HCT116 (cell line): ENCODE measurements around the gene FMN1. TPM values are rescaled to one million over a fixed set of nuclear protein-coding genes. Genes with fewer than 3 reads are reported as not detected.

Source experiments
- ATAC-seq: fragments of 200-7000 bp; cut with Tn5 transposase; 2 replicates; pipeline ENCODE4 v1.9.1; 2020; ENCODE audit warnings: mild to moderate bottlenecking, moderate library complexity
- BruUV-seq: library from RNA; stranded (reverse); fragments of 400-500 nt; replicated peaks from 2 replicates; lab custom pipeline; 2021; lab: Mats Ljungman, UMichigan
- CTCF ChIA-PET: fragments of 300-600 bp; sonication (Branson Sonifier 250); formaldehyde crosslinking; loops from one replicate; lab custom pipeline; 2021; ENCODE audit warnings: antibody characterized with exemption; lab: Charles Lee
- POLR2A ChIA-PET: fragments of 300-600, 350-600 bp; sonication (Branson Sonifier 250); formaldehyde crosslinking; loops from one replicate; lab custom pipeline; 2021; ENCODE audit warnings: antibody characterized with exemption; lab: Charles Lee
- RAD21 ChIA-PET, 2 experiments: fragments of 300-600 bp; sonication (Branson Sonifier 250); formaldehyde crosslinking; loops; one replicate each; lab custom pipeline; 2023; ENCODE audit warnings: low total read pairs in 2 of 2; ENCODE audit not compliant: uncharacterized antibody in 2 of 2, unreplicated experiment in 2 of 2, low non-redundant PET in 1 of 2; lab: Charles Lee
- DNase-seq: peaks from one replicate; pipeline ENCODE4 v3.0.0-alpha.2; 2010; ENCODE audit warnings: low read depth, low spot score
- H2AFZ ChIP-seq: fragments of 200-600 bp; shearing (Covaris generic), sonication (generic); 2 replicates; pipeline ENCODE4 v1.6.1; 2017; ENCODE audit warnings: low read depth, mixed run types, mixed read lengths, antibody characterized with exemption, low read length; ENCODE audit not compliant: poor library complexity, severe bottlenecking
- H3K27ac ChIP-seq: 2 replicates; pipeline ENCODE4 v1.5.1; 2012; ENCODE audit warnings: low read depth, low read length
- H3K27me3 ChIP-seq: fragments of 200-600 bp; sonication (generic); 2 replicates; pipeline ENCODE4 v1.6.1; 2016; ENCODE audit warnings: mixed run types, low read length, mixed read lengths; ENCODE audit not compliant: insufficient read depth
- H3K36me3 ChIP-seq, 2 experiments: fragments of 200-500 bp in 1 of 2; fragments of 200-600 bp in 1 of 2; sonication (Bioruptor generic) in 1 of 2; sonication (generic) in 1 of 2; 2 replicates each; pipeline versions ENCODE4 v1.5.1 to v1.6.1; 2014 to 2016; ENCODE audit warnings: low read length in 2 of 2, inconsistent platforms in 1 of 2, mixed read lengths in 1 of 2, mixed run types in 1 of 2; ENCODE audit not compliant: insufficient read depth in 2 of 2, control insufficient read depth in 1 of 2
- H3K4me1 ChIP-seq, 2 experiments: fragments of 200-600 bp in 1 of 2; sonication (generic) in 1 of 2; 2 replicates each; pipeline versions ENCODE4 v1.5.1 to v1.6.1; 2012 to 2017; ENCODE audit warnings: low read length in 2 of 2, inconsistent platforms in 1 of 2, mild to moderate bottlenecking in 1 of 2, mixed read lengths in 1 of 2, mixed run types in 1 of 2, moderate library complexity in 1 of 2; ENCODE audit not compliant: insufficient read depth in 2 of 2, control insufficient read depth in 1 of 2
- H3K4me2 ChIP-seq: fragments of 200-600 bp; sonication (generic); 2 replicates; pipeline ENCODE4 v1.6.1; 2017; ENCODE audit warnings: mixed run types, low read length, mixed read lengths
- H3K4me3 ChIP-seq, 2 experiments: fragments of 200-600 bp in 1 of 2; sonication (generic) in 1 of 2; replicated peaks in 1 of 2; 2 replicates each; pipeline ENCODE4 v1.5.1; 2011 to 2016; ENCODE audit warnings: low read length in 2 of 2, control low read depth in 1 of 2, low read depth in 1 of 2, mild to moderate bottlenecking in 1 of 2, mixed read lengths in 1 of 2, mixed run types in 1 of 2
- H3K79me2 ChIP-seq: fragments of 200-600 bp; sonication (generic); 2 replicates; pipeline ENCODE4 v1.6.1; 2017; ENCODE audit warnings: mild to moderate bottlenecking, mixed run types, low read length, moderate library complexity, mixed read lengths; ENCODE audit not compliant: insufficient read depth
- H3K9ac ChIP-seq: fragments of 200-600 bp; sonication (generic); 2 replicates; pipeline ENCODE4 v1.6.1; 2016; ENCODE audit warnings: low read length, mixed read lengths
- H3K9me2 ChIP-seq: fragments of 200-600 bp; sonication (generic), shearing (Covaris generic); 2 replicates; pipeline ENCODE4 v1.6.1; 2017; ENCODE audit warnings: mixed run types, mild to moderate bottlenecking, moderate library complexity; ENCODE audit not compliant: insufficient read depth
- H3K9me3 ChIP-seq, 2 experiments: fragments of 200-500 bp in 1 of 2; fragments of 200-600 bp in 1 of 2; sonication (Bioruptor generic) in 1 of 2; sonication (generic) in 1 of 2; 2 replicates each; pipeline ENCODE4 v1.6.1; 2014 to 2017; ENCODE audit warnings: low read length in 2 of 2, mixed read lengths in 2 of 2, inconsistent platforms in 1 of 2, low read depth in 1 of 2, mild to moderate bottlenecking in 1 of 2, mixed run types in 1 of 2, moderate library complexity in 1 of 2; ENCODE audit not compliant: control insufficient read depth in 1 of 2, insufficient read depth in 1 of 2
- H4K20me1 ChIP-seq: fragments of 200-600 bp; sonication (generic), shearing (Covaris generic); 2 replicates; pipeline ENCODE4 v1.6.1; 2017; ENCODE audit warnings: mixed run types, mild to moderate bottlenecking, moderate library complexity; ENCODE audit not compliant: insufficient read depth
- ATF3 ChIP-seq: IDR thresholded peaks from 2 replicates; pipeline ENCODE4 v1.6.1; 2012
- CBX3 ChIP-seq: IDR thresholded peaks from 2 replicates; pipeline ENCODE4 v1.6.1; 2012; ENCODE audit warnings: low read depth
- CEBPB ChIP-seq: IDR thresholded peaks from 2 replicates; pipeline ENCODE4 v1.6.1; 2012; ENCODE audit warnings: low read depth
- ELF1 ChIP-seq: IDR thresholded peaks from 2 replicates; pipeline ENCODE4 v1.6.1; 2012; ENCODE audit warnings: low read depth, borderline replicate concordance
- EZH2 ChIP-seq: fragments of 200-600 bp; sonication (generic); IDR thresholded peaks from 2 replicates; pipeline ENCODE4 v1.6.1; 2017; ENCODE audit warnings: antibody characterized with exemption, mixed run types
- FOSL1 ChIP-seq: IDR thresholded peaks from 2 replicates; pipeline ENCODE4 v1.6.1; 2012; ENCODE audit warnings: low read depth
- JUND ChIP-seq: IDR thresholded peaks from 2 replicates; pipeline ENCODE4 v1.6.1; 2012
- POLR2A ChIP-seq: IDR thresholded peaks from 2 replicates; pipeline ENCODE4 v1.7.0; 2011; ENCODE audit warnings: borderline replicate concordance; ENCODE audit not compliant: insufficient read depth, insufficient read length; ENCODE audit errors: extremely low read depth
- POLR2AphosphoS5 ChIP-seq: IDR thresholded peaks from 2 replicates; pipeline ENCODE4 v1.6.1; 2011; ENCODE audit warnings: mild to moderate bottlenecking, low read depth, low read length, moderate library complexity
- SP1 ChIP-seq: IDR thresholded peaks from 2 replicates; pipeline ENCODE4 v1.6.1; 2012; ENCODE audit warnings: low read depth
- SRF ChIP-seq: IDR thresholded peaks from 2 replicates; pipeline ENCODE4 v1.6.1; 2012; ENCODE audit warnings: low read depth
- TCF7L2 ChIP-seq: IDR thresholded peaks from 2 replicates; pipeline ENCODE4 v1.7.0; 2011; ENCODE audit warnings: borderline replicate concordance, inconsistent platforms; ENCODE audit not compliant: insufficient read depth, insufficient read length; ENCODE audit errors: extremely low read depth
- ZFX ChIP-seq: fragments of 450-650 bp; IDR thresholded peaks from 2 replicates; pipeline ENCODE4 v1.6.1; 2017
- ZNF274 ChIP-seq: fragments of 200-500 bp; sonication (Bioruptor generic); IDR thresholded peaks from 2 replicates; pipeline ENCODE4 v1.6.1; 2014; ENCODE audit warnings: mild to moderate bottlenecking, low read depth, low read length, inconsistent platforms
- intact Hi-C: fragments of 100-400 bp; cut with micrococcal nuclease; formaldehyde crosslinking; loops from 2 replicates; pipeline ENCODE4 v1.10.0; 2022
- total RNA-seq: library from RNA; stranded (reverse); gene quantifications from one replicate; pipeline ENCODE4 v1.2.1, GENCODE V29; 2021; ENCODE audit not compliant: unreplicated experiment
- TF ChIP-seq, protein P1 (sequence below): IDR thresholded peaks from 2 replicates; pipeline ENCODE4 v1.6.1; 2012; ENCODE audit warnings: low read depth
- TF ChIP-seq, protein P2 (sequence below): IDR thresholded peaks from 2 replicates; pipeline ENCODE4 v1.6.1; 2012

Gene FMN1
- total RNA-seq, 1 experiment from 2014 or later = 0.39 TPM

DNA sequence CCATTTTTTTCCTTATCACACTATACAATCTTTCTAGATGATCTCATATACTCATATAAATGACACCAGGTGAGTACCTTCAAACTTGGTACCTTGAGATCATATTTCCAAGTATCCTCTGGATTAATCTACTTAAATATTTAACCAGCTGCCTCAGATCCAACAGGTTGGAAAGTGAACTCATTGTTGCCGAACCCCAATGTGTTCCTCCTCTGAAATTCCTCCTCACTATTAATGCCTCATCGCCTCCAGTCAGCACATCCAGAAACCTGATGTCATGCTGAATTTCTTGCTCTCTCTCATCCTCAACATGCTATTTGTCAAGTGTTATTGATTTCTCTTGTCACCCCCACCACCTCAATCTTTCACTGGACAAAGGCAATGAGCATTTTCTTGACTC is 221.8 kb downstream of the FMN1 start:
- H3K36me3 ChIP-seq = no peaks in the 10 kb centered on the region
- DNase-seq = no peak
- no peak overlapping the region for H3K9ac ChIP-seq
- no peaks in the 10 kb centered on the region for H3K79me2 ChIP-seq
- H3K4me3 ChIP-seq = no peak overlapping the region
- no peaks in the 10 kb centered on the region for H4K20me1 ChIP-seq
- TF ChIP-seq POLR2AphosphoS5 (no peak), ZNF274 (no peak), POLR2A (no peak), SP1 (no peak), ZFX (no peak), EZH2 (no peak), FOSL1 (no peak), TCF7L2 (no peak), CEBPB (no peak), ATF3 (no peak), JUND (no peak), ELF1 (no peak), CBX3 (no peak), SRF (no peak)
- TF ChIP-seq, protein P1, sequence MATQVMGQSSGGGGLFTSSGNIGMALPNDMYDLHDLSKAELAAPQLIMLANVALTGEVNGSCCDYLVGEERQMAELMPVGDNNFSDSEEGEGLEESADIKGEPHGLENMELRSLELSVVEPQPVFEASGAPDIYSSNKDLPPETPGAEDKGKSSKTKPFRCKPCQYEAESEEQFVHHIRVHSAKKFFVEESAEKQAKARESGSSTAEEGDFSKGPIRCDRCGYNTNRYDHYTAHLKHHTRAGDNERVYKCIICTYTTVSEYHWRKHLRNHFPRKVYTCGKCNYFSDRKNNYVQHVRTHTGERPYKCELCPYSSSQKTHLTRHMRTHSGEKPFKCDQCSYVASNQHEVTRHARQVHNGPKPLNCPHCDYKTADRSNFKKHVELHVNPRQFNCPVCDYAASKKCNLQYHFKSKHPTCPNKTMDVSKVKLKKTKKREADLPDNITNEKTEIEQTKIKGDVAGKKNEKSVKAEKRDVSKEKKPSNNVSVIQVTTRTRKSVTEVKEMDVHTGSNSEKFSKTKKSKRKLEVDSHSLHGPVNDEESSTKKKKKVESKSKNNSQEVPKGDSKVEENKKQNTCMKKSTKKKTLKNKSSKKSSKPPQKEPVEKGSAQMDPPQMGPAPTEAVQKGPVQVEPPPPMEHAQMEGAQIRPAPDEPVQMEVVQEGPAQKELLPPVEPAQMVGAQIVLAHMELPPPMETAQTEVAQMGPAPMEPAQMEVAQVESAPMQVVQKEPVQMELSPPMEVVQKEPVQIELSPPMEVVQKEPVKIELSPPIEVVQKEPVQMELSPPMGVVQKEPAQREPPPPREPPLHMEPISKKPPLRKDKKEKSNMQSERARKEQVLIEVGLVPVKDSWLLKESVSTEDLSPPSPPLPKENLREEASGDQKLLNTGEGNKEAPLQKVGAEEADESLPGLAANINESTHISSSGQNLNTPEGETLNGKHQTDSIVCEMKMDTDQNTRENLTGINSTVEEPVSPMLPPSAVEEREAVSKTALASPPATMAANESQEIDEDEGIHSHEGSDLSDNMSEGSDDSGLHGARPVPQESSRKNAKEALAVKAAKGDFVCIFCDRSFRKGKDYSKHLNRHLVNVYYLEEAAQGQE = no peak
- TF ChIP-seq, protein P2, sequence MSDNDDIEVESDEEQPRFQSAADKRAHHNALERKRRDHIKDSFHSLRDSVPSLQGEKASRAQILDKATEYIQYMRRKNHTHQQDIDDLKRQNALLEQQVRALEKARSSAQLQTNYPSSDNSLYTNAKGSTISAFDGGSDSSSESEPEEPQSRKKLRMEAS = no peak
- BruUV-seq = no TSS peak
- ChIA-PET CTCF (no interaction called here), POLR2A (no interaction called here), RAD21 (no interaction called here)
- H3K9me3 ChIP-seq = no peaks in the 10 kb centered on the region
- ATAC-seq = no peak
- H2AFZ ChIP-seq = no peak overlapping the region
- intact Hi-C loops = no loop called here
- no peak overlapping the region for H3K27ac ChIP-seq
- H3K27me3 ChIP-seq = peaks cover 25% of the 10 kb centered on the region
- no peak overlapping the region for H3K4me2 ChIP-seq
- H3K9me2 ChIP-seq = no peaks in the 10 kb centered on the region
- no peaks in the 10 kb centered on the region for H3K4me1 ChIP-seq
